Measurements from ENCODE around the gene PCDHB6.
A peak's percentile ranks its signal among the peaks of the same experiment; 100 is the strongest.
"Not testable (repeated sequence)": the region's sequence is repeated elsewhere in the genome, so short reads cannot be mapped to it uniquely, and the experiment has no call there.

The PCDHB6 gene

GRCh38 chr5:141150993-141151325 is 1.1 kb downstream of the PCDHB6 start:
- TF ChIP-seq ZNF274 (IDR thresholded peaks at IDR 0.05; ENCODE audit: low read depth, low read length) (no peak), YY1 (IDR thresholded peaks at IDR 0.05; ENCODE audit: insufficient read depth, insufficient read length) (no peak), SUZ12 (IDR thresholded peaks at IDR 0.05; ENCODE audit: extremely low read depth, insufficient read depth, insufficient read length) (no peak)
- Histone ChIP-seq H3K9ac (ENCODE audit: insufficient read length, low read depth) (no peak overlapping the region), H3K36me3 (ENCODE audit: insufficient read depth, insufficient read length, low read length) (no peaks in the 10 kb centered on the region), H3K9me3 (ENCODE audit: insufficient read depth, low read length) (peaks cover 10% of the 10 kb centered on the region; the same call in 1 of the 2 replicates), H3K4me3 (ENCODE audit: insufficient read length, low read depth) (no peak overlapping the region), H3K4me1 (ENCODE audit: insufficient read depth, insufficient read length) (no peaks in the 10 kb centered on the region), H3K27me3 (ENCODE audit: insufficient read depth, insufficient read length) (no peaks in the 10 kb centered on the region)
- no peak for DNase-seq (ENCODE audit: low read depth, low spot score)

DNA sequence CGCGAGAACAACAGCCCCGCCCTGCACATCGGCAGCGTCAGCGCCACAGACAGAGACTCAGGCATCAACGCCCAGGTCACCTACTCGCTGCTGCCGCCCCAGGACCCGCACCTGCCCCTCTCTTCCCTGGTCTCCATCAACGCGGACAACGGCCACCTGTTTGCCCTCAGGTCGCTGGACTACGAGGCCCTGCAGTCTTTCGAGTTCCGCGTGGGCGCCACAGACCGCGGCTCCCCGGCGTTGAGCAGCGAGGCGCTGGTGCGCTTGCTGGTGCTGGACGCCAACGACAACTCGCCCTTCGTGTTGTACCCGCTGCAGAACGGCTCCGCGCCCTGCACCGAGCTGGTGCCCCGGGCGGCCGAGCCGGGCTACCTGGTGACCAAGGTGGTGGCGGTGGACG is 1.8 kb downstream of the PCDHB6 start:
- H3K27me3 ChIP-seq (ENCODE audit: insufficient read depth, insufficient read length); H3K9me3 ChIP-seq (ENCODE audit: insufficient read depth, low read length); H3K9ac ChIP-seq (ENCODE audit: insufficient read length, low read depth); H3K36me3 ChIP-seq (ENCODE audit: insufficient read depth, insufficient read length, low read length); H3K4me3 ChIP-seq (ENCODE audit: insufficient read length, low read depth); H3K4me1 ChIP-seq (ENCODE audit: insufficient read depth, insufficient read length); DNase-seq (ENCODE audit: low read depth, low spot score): not testable (repeated sequence)

GRCh38 chr5:141152096-141152495 is 2.2 kb downstream of the PCDHB6 start:
- not testable (repeated sequence) for H3K4me3 ChIP-seq (ENCODE audit: insufficient read length, low read depth); DNase-seq (ENCODE audit: low read depth, low spot score); H3K36me3 ChIP-seq (ENCODE audit: insufficient read depth, insufficient read length, low read length); H3K27me3 ChIP-seq (ENCODE audit: insufficient read depth, insufficient read length); H3K9ac ChIP-seq (ENCODE audit: insufficient read length, low read depth); H3K9me3 ChIP-seq (ENCODE audit: insufficient read depth, low read length); H3K4me1 ChIP-seq (ENCODE audit: insufficient read depth, insufficient read length)

DNA sequence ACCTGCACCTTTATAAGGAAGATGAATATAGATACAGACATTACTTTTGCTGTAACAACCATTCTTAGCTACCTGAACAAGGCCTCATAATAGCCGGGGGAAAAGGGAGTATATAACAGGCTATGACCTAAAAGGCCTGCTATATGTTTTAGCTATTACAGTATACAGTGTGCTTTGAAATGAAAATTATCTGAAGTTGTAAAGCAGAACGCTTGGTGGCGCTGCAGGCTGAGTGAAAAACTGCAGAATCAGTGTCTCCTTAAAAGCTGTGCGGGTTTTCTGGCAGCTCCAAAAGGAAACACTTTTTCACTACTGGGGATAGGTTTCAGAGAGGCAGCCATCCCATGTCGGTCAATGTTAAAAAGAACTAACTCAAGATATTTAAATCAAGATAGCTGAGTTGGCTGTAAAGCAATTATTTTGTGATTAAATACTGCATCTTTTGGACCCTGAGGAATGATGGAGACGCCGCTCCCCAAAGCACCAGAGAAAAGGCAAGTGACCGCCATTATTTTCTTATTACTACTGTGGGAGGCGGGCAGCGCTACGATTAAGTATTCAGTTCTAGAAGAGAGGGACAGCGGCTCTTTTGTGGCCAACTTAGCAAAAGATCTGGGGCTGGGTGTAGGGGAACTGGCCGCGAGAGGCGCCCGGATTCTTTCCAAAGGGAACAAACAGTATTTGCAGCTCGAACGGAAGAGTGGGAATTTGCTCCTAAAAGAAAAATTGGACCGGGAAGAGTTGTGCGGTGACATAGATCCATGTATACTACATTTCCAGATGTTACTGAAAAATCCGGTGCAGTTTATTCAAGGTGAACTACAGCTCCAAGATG is 5.9 kb downstream of the PCDHB6 start:
- peaks cover 6% of the 10 kb centered on the region; the same call in 1 of the 2 replicates for H3K9me3 ChIP-seq (ENCODE audit: insufficient read depth, low read length)
- H3K4me3 ChIP-seq (ENCODE audit: insufficient read length, low read depth): no peak overlapping the region
- TF ChIP-seq SUZ12 (IDR thresholded peaks at IDR 0.05; ENCODE audit: extremely low read depth, insufficient read depth, insufficient read length): no peak
- no peak for TF ChIP-seq YY1 (IDR thresholded peaks at IDR 0.05; ENCODE audit: insufficient read depth, insufficient read length)
- H3K9ac ChIP-seq (ENCODE audit: insufficient read length, low read depth): no peak overlapping the region
- no peaks in the 10 kb centered on the region for H3K36me3 ChIP-seq (ENCODE audit: insufficient read depth, insufficient read length, low read length)
- H3K27me3 ChIP-seq (ENCODE audit: insufficient read depth, insufficient read length): no peaks in the 10 kb centered on the region
- peak; percentile 5 for DNase-seq (ENCODE audit: low read depth, low spot score)
- H3K4me1 ChIP-seq (ENCODE audit: insufficient read depth, insufficient read length): no peaks in the 10 kb centered on the region

GRCh38 chr5:141157356-141157755 is 7.5 kb downstream of the PCDHB6 start:
- not testable (repeated sequence) for DNase-seq (ENCODE audit: low read depth, low spot score); H3K9me3 ChIP-seq (ENCODE audit: insufficient read depth, low read length); H3K4me3 ChIP-seq (ENCODE audit: insufficient read length, low read depth); H3K27me3 ChIP-seq (ENCODE audit: insufficient read depth, insufficient read length); H3K4me1 ChIP-seq (ENCODE audit: insufficient read depth, insufficient read length); H3K9ac ChIP-seq (ENCODE audit: insufficient read length, low read depth); H3K36me3 ChIP-seq (ENCODE audit: insufficient read depth, insufficient read length, low read length)

DNA sequence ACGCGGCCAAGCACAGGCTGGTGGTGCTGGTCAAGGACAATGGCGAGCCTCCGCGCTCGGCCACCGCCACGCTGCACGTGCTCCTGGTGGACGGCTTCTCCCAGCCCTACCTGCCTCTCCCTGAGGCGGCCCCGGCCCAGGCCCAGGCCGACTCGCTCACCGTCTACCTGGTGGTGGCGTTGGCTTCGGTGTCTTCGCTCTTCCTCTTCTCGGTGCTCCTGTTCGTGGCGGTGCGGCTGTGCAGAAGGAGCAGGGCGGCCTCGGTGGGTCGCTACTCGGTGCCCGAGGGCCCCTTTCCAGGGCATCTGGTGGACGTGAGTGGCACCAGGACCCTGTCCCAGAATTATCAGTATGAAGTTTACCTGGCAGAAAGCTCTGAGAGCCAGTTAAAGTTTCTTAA is 8.0 kb downstream of the PCDHB6 start:
- not testable (repeated sequence) for H3K36me3 ChIP-seq (ENCODE audit: insufficient read depth, insufficient read length, low read length); H3K4me3 ChIP-seq (ENCODE audit: insufficient read length, low read depth); H3K27me3 ChIP-seq (ENCODE audit: insufficient read depth, insufficient read length); H3K4me1 ChIP-seq (ENCODE audit: insufficient read depth, insufficient read length); H3K9me3 ChIP-seq (ENCODE audit: insufficient read depth, low read length); DNase-seq (ENCODE audit: low read depth, low spot score); H3K9ac ChIP-seq (ENCODE audit: insufficient read length, low read depth)

DNA sequence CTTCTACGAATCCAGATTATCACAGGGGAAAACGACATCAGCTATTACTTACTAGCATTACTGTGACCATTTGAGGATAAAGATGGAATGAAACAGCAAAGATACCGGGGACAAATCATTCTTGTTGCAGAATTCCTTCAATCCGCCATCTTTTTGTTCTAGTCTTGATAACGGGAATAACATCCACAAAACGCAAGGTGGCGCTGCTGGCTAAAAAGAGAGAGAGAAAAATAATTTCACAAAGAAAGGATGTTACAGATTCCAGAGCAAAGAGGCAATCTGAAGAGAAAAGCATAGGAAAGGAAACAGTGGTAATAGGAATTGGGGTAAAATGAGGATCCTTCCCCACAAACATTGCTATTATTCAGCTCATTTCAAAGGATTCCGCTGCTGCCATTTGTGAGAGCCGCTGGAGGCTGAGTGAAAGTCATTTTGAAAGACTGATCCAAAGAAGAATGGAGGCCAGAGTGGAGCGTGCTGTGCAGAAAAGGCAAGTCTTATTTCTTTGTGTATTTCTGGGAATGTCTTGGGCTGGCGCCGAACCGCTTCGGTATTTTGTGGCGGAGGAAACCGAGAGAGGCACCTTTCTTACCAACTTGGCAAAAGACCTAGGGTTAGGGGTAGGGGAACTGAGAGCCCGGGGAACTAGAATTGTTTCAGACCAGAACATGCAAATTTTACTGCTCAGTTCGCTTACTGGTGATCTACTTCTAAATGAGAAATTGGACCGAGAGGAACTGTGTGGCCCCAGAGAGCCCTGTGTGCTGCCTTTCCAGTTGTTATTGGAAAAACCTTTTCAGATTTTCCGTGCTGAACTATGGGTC is 22.7 kb downstream of the PCDHB6 start, which contains the start of gene PCDHB7:
TSS of gene PCDHB7 (plus strand) at position 264 of the 824 bp plus-strand sequence. CDS start at position 456, 192 bp downstream.
- H3K4me1 ChIP-seq (ENCODE audit: insufficient read depth, insufficient read length): no peaks in the 10 kb centered on the region
- no peak within 1 kb of the TSS for H3K9ac ChIP-seq (ENCODE audit: insufficient read length, low read depth)
- no peak within 1 kb of the TSS for H3K4me3 ChIP-seq (ENCODE audit: insufficient read length, low read depth)
- TF ChIP-seq ZNF274 (IDR thresholded peaks at IDR 0.05; ENCODE audit: low read depth, low read length) (no peak), YY1 (IDR thresholded peaks at IDR 0.05; ENCODE audit: insufficient read depth, insufficient read length) (no peak), SUZ12 (IDR thresholded peaks at IDR 0.05; ENCODE audit: extremely low read depth, insufficient read depth, insufficient read length) (no peak)
- no peaks in the 10 kb centered on the region for H3K9me3 ChIP-seq (ENCODE audit: insufficient read depth, low read length)
- H3K36me3 ChIP-seq (ENCODE audit: insufficient read depth, insufficient read length, low read length): no peaks in the 10 kb centered on the region
- DNase-seq (ENCODE audit: low read depth, low spot score): peak; percentile 3
- no peaks in the 10 kb centered on the region for H3K27me3 ChIP-seq (ENCODE audit: insufficient read depth, insufficient read length)

DNA sequence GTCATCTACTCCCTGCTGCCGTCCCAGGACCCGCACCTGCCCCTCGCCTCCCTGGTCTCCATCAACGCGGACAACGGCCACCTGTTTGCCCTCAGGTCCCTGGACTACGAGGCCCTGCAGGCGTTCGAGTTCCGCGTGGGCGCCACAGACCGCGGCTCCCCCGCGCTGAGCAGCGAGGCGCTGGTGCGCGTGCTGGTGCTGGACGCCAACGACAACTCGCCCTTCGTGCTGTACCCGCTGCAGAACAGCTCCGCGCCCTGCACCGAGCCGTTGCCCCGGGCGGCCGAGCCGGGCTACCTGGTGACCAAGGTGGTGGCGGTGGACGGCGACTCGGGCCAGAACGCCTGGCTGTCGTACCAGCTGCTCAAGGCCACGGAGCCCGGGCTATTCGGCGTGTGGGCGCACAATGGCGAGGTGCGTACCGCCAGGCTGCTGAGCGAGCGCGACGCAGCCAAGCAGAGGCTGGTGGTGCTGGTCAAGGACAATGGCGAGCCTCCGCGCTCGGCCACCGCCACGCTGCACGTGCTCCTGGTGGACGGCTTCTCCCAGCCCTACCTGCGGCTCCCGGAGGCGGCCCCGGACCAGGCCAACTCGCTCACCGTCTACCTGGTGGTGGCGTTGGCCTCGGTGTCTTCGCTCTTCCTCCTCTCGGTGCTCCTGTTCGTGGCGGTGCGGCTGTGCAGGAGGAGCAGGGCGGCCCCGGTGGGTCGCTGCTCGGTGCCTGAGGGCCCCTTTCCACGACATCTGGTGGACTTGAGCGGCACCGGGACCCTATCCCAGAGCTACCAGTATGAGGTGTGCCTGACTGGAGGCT is 24.6 kb downstream of the PCDHB6 start:
- not testable (repeated sequence) for H3K4me3 ChIP-seq (ENCODE audit: insufficient read length, low read depth); H3K9ac ChIP-seq (ENCODE audit: insufficient read length, low read depth); H3K27me3 ChIP-seq (ENCODE audit: insufficient read depth, insufficient read length); DNase-seq (ENCODE audit: low read depth, low spot score); H3K9me3 ChIP-seq (ENCODE audit: insufficient read depth, low read length); H3K4me1 ChIP-seq (ENCODE audit: insufficient read depth, insufficient read length); H3K36me3 ChIP-seq (ENCODE audit: insufficient read depth, insufficient read length, low read length)
